NCI-H82 treated with DMSO at 0.1 percent for 48 hours (cell line): ENCODE data around the gene CLDN6.

Experiments
- DNase-seq: peaks from one replicate; lab custom pipeline; 2025; ENCODE audit not compliant: unreplicated experiment; lab: John Stamatoyannopoulos, UW

CLDN6 gene

DNA sequence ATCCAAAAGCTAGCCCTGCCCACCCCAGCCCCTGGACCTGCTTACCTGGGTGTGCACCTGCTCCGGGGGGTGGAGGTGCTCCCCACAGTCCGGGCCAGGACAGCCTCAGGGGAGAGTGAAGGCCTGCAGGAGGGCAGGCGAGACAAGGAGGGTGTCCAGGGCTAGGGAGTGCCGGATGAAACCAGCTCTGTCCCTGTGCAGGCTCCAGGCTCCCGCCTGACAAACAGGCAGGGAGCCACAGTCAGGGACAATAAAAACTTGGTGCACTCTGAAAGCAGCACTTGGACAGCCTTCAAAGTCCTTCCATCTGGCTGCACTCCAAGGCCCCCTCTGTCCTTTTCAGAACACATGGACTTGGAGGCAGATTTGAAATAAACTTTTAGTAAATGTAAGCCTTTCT lies 44.9 kb downstream of the CLDN6 start:
- DNase-seq: no peak

DNA sequence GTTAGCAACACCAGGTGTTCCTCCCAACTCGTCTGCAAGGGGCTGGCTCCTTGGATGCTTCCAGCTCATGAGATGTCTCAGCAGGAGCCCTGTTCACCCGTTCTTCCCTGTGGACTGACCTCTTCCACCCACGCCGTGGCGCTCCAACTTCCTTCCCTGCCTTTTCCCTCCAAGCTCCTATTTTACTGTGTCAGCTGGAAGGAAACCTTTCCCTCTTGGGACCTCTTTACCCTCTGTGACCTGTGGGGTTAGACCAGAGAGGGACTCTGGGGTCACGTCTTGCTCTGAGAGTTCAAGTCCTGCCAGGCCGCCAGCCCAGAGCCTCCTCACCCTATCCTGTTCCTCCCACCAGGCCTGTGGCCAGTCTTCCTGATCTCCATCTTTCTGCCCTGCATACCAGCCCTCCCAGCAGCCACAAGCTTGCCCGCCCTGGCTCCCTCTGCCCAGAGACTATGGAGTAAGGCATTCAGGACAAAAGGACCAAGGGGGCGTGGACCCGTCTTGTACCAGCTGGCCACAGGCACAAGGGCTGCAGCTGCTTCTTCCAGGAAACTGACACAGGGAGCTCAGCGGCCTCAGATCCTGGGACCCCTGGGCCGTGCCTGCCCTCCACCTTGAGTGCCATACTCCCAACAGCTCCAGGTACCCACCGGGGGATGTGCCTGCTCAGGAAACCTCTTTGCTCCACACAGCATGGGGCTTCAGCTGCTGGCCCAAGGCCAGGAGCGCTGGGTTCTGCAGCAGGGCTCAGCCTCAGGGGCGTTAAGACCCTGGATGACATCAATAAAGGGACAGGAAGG lies 45.8 kb downstream of the CLDN6 start:
- no peak for DNase-seq

DNA sequence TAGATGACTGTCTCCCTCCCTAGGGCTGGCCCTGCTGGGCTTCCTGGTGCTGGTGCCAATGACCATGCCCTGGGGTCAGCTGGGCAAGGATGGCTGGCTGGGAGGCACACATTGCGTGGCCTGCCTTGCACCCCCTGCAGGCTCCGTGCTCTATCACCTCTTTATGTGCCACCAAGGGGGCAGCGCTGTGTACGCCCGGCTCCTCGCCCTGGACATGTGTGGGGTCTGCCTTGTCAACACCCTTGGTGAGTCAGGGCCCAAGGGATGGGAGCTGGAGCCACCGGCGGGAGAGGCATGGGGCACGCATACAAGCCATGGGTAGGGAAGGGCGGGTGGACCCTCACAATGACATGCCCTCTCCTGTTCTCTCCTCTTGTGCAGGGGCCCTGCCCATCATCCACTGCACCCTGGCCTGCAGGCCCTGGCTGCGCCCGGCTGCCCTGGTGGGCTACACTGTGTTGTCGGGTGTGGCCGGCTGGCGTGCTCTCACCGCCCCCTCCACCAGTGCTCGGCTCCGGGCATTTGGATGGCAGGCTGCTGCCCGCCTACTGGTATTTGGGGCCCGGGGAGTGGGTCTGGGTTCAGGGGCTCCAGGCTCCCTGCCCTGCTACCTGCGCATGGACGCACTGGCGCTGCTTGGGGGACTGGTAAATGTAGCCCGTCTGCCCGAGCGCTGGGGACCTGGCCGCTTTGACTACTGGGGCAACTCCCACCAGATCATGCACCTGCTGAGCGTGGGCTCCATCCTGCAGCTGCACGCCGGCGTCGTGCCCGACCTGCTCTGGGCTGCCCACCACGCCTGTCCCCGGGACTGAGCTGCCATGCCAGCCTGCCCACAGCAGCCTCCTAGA lies 46.6 kb downstream of the CLDN6 start:
- no peak for DNase-seq

DNA sequence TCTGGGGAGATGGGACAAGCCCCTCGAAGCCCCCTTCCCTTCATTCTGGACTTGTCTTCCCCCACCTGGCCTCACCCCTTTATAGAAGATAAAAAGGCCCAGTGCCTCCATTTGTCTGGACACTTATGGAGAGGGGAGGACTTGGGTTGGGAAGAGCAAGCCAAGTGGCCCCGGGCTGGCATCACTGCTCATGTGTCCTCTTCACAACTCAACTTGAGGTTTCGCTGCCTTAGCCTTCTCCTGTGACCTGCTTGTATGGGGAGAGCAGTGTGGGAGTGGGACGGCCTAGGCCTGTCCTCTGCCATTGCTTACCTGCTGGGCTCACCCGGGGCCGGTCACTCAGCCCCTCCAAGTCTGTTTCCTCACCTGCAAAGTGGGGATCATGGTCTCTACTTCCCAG lies 47.4 kb downstream of the CLDN6 start:
- DNase-seq: no peak

DNA sequence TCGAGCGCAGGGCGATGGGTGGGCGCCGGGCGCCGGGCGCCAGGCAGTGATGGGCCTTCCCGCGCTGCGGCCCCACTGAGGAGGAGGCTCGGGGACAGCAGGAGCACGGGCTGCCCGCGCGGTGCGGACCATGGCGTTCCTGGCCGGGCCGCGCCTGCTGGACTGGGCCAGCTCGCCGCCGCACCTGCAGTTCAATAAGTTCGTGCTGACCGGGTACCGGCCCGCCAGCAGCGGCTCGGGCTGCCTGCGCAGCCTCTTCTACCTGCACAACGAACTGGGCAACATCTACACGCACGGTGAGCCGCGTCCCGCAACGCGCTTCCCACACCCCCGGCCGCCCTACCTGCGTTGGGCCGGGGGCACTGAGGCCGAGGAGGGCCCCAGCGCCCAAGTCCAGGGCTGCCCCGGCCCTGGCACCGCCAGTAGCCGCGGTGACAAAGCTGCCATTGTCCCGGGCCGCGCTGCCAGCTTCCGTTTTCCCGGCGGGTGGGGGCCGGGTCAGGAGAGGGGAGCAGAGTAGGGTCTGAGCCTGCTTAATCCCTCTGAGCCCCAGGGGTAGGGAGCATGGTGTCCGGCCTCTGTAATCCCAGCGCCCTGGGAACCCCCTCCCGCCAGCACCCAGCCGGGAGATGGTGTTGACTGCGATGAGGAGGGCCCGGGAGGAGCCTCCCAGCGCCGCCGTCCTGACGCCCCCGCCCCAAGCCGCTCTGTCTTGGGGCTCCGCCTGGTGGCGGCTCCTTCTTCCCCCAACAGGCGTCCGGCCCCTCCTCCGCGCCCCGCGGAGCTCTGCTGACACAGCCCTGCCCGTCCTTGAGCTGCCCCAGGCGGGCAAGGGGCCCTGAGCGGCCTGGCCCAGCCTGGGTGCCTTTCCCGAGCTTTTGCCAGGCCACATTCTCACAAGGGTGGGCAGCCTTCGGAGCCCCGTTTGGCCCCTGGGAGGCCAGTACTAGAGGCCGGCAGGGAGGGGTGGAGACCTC lies 48.1 kb downstream of the CLDN6 start:
- DNase-seq: peak; percentile 46

DNA sequence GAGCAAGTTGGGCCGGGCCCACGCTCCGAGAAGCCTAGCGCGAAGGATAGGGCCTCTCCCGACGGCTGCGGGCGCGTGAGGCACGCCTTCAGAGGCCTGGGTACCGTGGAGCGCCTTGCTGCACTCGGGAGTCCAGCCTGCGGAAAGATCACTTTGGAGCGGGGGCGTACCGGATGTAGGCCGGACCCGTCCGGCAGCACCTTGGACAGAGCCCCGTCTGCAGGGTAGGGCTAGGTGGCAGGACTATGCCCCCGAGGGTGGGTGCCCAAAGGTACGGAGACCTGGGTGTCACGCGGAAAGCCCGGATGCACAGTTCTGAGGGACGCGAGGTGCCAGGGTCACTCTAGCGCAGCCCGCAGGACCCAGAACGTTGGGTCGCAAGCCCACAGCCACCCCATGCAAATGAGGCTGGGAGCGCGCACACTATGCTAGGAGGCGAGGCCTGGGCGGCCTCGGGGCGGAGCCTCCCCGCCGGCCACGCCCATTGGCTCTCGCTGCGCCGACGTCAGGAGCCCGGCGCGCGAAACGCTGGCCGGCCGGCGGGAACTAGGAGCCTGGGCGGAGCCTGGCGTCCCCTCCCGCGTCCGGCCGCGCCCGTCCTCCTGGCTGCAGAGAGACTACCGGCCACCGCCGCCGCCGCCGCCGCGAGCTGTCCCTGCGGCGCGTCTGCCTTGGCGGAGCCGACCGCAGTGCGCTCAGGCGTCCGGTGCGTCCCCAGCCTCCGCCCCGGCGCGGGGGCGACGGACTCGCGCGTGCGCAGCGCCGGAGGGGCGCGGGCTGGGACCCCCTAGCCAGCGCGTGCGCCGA lies 49.0 kb downstream of the CLDN6 start, which contains the start of gene PAQR4:
Gene PAQR4 (plus strand): TSS at position 611 of the 807 bp plus-strand sequence. CDS start 327 bp downstream, outside the sequence.
- peak; percentile 79 for DNase-seq

DNA sequence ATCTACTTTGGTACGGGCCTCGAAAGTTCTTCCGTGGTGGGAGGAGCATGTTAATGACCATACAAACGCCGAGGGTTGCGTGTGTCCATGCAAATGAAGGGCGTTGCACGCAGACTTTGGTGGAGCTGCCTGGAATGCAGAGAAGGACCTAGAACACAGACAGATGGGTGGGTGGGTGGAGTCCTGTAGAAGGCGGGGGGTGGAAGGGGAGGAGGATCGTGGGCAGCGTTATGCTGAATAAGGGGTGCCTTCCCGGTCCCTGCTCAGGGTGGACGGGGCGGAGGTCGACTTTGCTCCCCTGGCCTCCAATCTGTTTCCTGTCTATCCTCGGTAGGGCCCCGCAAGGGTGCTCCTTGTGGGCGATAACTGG lies 49.6 kb downstream of the CLDN6 start:
- peak; percentile 59 for DNase-seq

DNA sequence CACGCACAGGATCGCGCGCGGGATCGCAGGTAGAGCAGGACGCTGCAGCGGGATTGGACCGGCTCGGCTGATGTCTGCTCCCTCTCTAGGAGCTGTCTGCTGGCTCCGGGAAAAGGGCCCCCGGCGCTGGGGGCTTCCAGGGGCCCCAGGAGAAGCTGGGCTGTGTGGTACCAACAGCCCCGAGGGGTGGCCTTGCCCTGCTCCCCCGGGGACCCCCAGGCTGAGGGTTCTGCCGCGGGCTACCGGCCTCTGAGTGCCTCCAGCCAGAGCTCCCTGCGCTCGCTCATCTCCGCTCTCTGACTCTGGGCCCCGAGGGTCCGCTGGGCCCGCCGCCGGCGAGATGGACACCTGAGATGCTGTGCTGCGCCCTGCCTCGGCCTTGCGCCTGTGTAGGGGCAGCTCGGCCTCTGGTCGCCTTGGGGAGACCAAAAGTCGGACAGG lies 50.2 kb downstream of the CLDN6 start:
- DNase-seq: no peak

DNA sequence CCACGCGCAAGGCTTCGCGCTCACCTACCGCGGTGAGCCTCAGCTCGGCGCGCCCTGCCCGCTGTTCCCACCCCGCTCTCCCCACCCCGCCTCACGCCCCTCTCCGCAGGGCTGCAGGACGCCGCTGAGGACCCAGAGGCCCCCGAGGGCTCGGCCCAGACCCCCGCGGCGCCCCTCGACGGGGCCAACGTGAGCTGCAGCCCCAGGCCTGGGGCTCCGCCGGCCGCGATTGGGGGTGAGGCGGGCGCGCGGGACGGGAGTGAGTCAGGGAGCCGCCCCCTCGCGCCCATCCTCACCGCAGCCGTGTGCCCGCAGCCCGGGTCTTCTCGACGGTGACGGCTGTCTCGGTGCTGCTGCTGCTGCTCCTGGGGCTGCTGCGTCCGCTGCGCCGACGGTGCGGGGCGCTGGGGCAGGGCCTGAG lies 50.8 kb downstream of the CLDN6 start:
- no peak for DNase-seq

DNA sequence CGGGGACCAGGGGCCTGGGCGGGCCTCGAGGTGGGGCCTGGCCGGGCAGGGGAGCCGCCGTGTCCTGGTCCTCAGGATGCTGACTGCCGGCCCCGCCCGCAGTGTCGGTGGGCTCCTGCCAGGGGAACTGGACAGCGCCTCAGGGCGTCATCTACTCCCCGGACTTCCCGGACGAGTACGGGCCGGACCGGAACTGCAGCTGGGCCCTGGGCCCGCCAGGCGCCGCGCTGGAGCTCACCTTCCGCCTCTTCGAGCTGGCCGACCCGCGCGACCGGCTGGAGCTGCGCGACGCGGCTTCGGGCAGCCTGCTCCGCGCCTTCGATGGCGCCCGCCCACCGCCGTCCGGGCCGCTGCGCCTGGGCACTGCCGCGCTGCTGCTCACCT lies 51.2 kb downstream of the CLDN6 start:
- DNase-seq: no peak

DNA sequence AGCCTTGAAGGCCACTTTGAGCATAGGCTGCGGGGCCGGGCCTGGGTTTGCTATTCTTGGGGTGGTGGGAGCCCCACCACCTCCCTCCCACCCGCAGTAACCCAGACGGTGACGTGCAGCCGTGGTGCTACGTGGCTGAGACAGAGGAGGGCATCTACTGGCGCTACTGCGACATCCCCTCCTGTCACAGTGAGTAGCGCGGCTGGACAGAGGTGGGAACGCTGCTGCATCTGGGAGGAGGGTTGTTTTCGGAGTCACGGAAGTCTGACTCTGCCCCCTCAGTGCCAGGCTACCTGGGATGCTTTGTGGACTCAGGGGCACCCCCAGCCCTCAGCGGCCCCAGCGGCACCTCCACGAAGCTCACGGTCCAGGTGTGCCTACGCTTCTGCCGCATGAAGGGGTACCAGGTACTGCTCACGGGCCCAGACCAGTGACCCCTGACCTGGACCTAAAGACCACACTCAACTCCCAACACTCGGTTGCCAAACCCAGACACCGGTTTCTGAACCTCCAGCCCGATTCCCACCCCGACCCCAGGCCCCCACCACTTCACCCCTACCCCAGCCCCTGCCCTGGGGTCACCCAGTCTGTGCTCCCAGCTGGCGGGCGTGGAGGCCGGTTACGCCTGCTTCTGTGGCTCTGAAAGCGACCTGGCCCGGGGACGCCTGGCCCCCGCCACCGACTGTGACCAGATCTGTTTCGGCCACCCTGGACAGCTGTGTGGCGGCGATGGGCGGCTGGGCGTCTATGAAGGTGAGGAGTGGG lies 51.8 kb downstream of the CLDN6 start:
- no peak for DNase-seq
